ENCODE data around the gene MICA.

The MICA gene

GRCh38 chr6:31357886-31358285 is 45.5 kb upstream of the MICA start:
- DNase-seq (ENCODE audit: low read depth, low spot score): no peak
- H3K4me3 ChIP-seq (ENCODE audit: low read depth, low read length): no peak overlapping the region
- no peak for TF ChIP-seq CTCF (IDR thresholded peaks at IDR 0.05; ENCODE audit: low read depth, low read length)
- in situ Hi-C loops (cut with HindIII; ENCODE audit: low sequenced_read_pairs): no loop called here

GRCh38 chr6:31358302-31358701 is 45.1 kb upstream of the MICA start:
- in situ Hi-C loops (cut with HindIII; ENCODE audit: low sequenced_read_pairs): no loop called here
- DNase-seq (ENCODE audit: low read depth, low spot score): no peak
- no peak for TF ChIP-seq CTCF (IDR thresholded peaks at IDR 0.05; ENCODE audit: low read depth, low read length)
- H3K4me3 ChIP-seq (ENCODE audit: low read depth, low read length): no peak overlapping the region

- no peak for TF ChIP-seq CTCF (IDR thresholded peaks at IDR 0.05; ENCODE audit: low read depth, low read length)
- no peak for DNase-seq (ENCODE audit: low read depth, low spot score)
- no peak overlapping the region for H3K4me3 ChIP-seq (ENCODE audit: low read depth, low read length)
- in situ Hi-C loops (cut with HindIII; ENCODE audit: low sequenced_read_pairs): no loop called here
These were observed 43.8 kb upstream of the MICA start for GRCh38 chr6:31359581-31359980.

- in situ Hi-C loops (cut with HindIII; ENCODE audit: low sequenced_read_pairs): no loop called here
- H3K4me3 ChIP-seq (ENCODE audit: low read depth, low read length): no peak overlapping the region
- no peak for DNase-seq (ENCODE audit: low read depth, low spot score)
- no peak for TF ChIP-seq CTCF (IDR thresholded peaks at IDR 0.05; ENCODE audit: low read depth, low read length)
These were observed 40.6 kb upstream of the MICA start for GRCh38 chr6:31362751-31363150.

- in situ Hi-C loops (cut with HindIII; ENCODE audit: low sequenced_read_pairs): no loop called here
- DNase-seq (ENCODE audit: low read depth, low spot score): no peak
These were observed 39.6 kb upstream of the MICA start for GRCh38 chr6:31363811-31364210.

GRCh38 chr6:31365864-31366263 is 37.5 kb upstream of the MICA start:
- DNase-seq (ENCODE audit: low read depth, low spot score): no peak
- H3K4me3 ChIP-seq (ENCODE audit: low read depth, low read length): no peak overlapping the region
- no peak for TF ChIP-seq CTCF (IDR thresholded peaks at IDR 0.05; ENCODE audit: low read depth, low read length)
- in situ Hi-C loops (cut with HindIII; ENCODE audit: low sequenced_read_pairs): no loop called here

More at GRCh38 chr6:31363811-31364210, 39.6 kb upstream of the MICA start:
- no peak overlapping the region for H3K4me3 ChIP-seq (ENCODE audit: low read depth, low read length)
- TF ChIP-seq CTCF (IDR thresholded peaks at IDR 0.05; ENCODE audit: low read depth, low read length): no peak

All from astrocyte of the spinal cord (primary cell).